GM19023 (cell line): ENCODE results near the gene RPS6KA1.
"Not testable (repeated sequence)": the region's sequence is repeated elsewhere in the genome, so short reads cannot be mapped to it uniquely, and the experiment has no call there.

Experiments
- ATAC-seq: cut with Tn5 transposase; IDR thresholded peaks from one replicate; pipeline ENCODE4 v1.9.1; 2021; ENCODE audit warnings: mild to moderate bottlenecking, moderate library complexity; ENCODE audit not compliant: unreplicated experiment

Gene RPS6KA1

DNA sequence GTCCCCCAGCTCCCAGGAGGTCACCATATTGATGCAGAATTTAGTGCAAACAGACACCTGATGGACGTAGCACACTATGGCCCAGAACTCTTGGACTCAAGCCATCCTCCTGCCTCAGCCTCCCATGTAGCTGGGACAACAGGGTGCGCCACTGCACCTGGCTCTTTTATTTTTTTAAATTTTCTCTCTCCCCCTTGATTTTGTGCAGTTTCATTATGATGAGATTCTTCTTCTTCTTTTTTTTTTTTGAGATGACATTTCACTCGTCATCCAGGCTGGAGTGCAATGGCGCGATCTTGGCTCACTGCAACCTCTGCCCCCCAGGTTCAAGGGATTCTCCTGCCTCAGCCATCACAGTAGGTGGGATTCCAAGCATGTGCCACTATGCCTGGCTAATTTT lies 63.8 kb downstream of the RPS6KA1 start:
- ATAC-seq, result no peak

DNA sequence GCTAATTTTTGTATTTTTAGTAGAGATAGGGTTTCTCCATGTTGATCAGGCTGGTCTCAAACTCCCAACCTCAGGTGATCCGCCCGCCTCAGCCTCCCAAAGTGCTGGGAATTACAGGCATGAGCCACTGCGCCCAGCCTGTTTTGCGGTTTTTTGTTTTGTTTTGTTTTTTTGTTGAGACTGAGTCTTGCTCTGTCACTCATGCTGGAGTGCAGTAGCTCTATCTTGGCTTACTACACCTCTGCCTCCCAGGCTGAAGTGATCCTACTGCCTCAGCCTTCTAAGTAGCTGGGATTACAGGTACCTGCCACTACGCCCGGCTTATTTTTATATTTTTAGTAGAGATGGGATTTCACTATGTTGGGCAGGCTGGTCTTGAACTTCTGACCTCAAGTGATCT lies 65.0 kb downstream of the RPS6KA1 start:
- not testable (repeated sequence) for ATAC-seq

DNA sequence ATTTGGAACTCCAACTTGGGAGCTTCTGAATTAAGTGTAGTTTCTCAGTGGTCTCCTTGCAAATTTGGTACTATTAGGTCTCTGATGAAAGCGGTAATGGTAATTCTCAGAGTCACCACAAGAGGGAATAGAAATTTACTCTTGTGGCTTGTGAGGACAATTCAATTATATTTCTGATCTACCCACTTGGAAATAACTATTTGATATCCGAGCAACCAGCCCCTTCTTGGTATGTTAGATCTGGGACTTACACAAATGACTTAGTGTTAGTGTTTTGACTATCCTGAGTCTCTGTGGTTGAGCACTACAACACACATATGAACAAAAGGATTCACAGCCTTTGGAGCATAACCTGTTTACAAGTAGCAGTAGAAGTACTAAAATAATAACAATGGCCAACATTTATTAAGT lies 68.1 kb downstream of the RPS6KA1 start:
- no peak for ATAC-seq

DNA sequence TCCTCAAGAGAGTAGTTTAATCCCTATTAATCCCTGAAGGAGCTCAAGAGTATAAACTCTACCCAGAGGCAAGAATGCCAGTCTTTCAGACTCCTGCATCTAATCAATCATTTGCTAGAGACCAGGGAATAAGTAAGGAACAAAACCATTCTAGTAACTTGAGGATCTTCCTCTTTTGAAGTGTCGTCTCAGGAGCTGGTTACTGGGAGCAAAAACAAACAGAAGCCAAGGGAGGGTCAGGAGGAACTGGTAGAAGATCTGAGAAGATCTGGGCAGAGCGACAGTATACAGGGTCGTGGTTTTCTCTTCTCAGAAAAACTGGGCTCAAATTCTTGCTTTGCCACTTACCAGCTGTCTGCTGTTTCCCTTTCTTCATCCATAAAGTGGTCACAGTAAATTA lies 69.3 kb downstream of the RPS6KA1 start:
- no peak for ATAC-seq

DNA sequence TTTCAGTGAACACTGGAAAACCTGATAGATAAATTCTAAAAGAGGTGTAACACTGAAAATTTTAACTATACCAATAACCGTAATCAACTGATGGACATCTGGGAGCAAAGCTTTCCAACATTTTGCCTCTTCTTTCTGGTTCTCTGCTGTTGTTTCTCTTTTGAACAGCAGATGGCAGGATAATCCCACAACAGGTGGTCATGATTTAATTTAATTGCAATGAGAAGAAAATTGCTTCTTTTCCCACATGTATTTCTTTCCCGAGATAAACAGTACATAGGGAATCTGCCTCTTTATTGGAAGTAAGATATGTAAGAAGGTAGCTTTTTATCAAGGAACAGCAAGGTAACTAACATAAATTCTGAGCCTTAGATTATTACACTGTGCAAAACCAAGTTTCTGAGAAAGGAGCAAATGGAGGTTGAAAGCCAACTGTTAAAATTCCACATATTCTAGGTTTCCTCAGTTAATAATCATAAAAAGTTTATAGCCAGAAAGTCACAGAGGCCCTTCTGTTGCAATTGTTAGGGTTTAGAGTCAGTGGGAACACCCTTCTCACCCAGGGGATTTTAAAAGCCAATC lies 72.9 kb downstream of the RPS6KA1 start:
- no peak for ATAC-seq

DNA sequence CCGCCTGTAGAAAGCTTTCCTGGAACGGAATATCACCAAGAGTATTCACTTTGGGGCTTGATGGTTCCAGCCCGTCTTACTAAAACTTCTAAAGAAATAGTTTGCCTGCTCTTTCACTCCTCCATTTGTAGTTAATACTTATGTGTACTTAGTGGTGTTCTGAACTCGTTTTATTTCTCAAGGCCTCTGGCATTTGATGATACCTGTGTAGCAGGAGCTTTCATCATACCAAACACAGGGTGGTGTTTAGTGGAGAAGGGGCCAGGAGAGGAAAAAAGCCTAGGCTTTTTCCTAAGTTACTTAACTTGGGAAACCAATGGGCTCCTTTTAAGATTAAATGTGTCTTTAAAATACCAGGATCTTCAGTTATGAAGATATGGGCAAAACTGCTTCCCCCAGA lies 74.3 kb downstream of the RPS6KA1 start:
- no peak for ATAC-seq

DNA sequence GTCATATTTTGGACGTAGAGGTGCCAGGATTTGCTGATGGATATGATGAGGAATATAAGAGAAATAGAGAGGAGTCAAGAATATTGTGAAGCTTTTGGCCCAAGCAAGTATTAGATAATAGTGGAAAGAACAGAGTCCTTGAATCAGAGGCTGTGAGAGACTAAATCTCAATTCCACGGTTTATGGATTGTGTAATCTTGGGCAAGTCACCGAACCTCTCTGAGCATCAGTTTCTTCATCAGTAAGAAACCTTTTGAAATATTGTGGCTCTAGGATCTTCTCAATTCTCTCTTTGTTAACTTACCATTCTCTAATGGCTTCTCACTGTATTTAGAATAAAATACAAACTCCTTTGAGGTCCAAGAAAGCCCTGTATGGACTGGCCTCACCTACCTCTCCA lies 77.6 kb downstream of the RPS6KA1 start:
- no peak for ATAC-seq

DNA sequence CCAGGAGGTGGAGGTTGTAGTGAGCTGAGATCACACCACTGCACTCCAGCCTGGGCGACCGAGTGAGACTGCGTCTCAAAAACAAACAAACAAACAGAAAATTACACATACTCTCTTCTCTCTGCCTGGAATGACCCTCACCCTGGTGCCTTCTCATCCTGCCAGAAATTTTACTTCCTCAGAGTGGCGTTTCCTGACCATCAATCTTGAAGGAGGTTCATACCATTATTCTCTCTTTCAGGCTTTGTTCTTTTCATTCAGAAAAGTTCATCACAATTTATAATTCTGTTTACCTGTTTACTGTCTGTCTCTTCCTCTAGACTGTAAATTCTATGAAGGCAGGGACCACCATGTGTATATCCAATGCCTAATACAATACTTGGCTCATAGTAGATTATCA lies 79.3 kb downstream of the RPS6KA1 start:
- no peak for ATAC-seq

DNA sequence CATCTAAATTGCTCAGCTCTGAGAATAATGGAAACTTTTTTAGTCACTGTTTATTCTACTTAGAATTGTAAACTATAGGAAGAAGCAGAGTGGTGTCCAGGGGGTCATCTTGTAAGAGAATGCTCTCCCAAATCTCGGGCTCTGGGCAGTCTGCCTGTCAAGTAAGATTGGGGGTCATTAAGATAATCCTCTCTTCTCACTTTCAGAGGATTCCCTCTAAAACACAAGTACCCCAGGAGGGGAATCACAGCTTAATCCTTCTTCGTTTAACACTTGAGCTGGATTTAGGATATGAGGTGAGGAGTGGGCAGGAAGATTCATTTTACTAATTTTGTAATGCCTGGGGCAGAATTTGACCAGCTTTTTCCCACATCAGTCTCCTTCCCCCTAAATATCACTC lies 81.2 kb downstream of the RPS6KA1 start:
- no peak for ATAC-seq

DNA sequence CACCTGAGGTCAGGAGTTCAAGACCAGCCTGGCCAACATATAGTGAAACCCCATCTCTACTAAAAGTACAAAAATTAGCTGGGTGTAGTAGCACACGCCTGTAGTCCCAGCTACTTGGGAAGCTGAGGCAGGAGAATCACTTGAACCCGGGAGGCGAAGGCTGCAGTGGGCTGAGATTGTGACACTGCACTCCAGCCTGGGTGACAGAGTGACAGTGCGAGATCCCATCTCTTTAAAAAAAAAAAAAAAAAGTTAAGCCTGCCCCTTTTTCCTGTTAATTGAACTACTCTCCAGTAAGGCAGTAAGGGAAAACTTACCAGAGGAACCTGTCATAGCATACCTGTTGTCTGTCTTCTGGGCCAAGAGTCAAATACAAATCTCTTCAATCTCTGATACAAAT lies 83.1 kb downstream of the RPS6KA1 start:
- not testable (repeated sequence) for ATAC-seq

DNA sequence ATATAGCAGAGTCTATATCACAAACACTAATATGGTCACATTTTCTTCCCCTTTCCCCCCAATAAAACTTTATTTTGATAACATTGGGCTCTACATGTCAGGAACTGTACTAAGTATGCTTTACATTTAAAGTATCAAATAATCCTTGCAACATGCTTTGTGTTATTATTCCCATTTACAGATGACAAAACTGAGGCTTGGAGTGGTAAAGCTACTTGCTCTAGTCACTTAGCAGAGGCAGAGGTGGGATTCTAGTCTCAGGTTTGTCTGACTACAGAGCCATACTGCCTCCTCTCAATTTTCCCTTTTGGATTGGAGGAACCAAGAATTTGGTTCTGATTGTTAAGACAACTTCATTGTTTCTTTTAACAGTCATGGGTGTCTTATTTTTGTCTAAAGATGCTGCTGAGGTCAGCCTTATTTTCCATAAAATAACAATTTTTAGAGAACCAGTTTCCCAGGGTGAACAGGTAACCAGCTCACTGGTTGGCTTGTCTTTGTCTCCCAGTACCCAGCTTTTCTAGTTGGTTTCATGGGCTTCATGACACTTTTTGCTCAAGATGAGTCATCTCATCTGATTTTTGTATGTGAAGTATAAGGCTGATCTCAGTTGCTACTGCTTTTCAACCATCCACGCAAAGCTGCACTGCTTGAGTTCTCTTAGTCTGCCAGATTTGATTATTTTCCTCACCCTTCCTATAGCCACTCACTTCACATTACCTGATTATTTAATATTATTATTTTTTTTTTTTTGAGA lies 85.3 kb downstream of the RPS6KA1 start:
- no peak for ATAC-seq

DNA sequence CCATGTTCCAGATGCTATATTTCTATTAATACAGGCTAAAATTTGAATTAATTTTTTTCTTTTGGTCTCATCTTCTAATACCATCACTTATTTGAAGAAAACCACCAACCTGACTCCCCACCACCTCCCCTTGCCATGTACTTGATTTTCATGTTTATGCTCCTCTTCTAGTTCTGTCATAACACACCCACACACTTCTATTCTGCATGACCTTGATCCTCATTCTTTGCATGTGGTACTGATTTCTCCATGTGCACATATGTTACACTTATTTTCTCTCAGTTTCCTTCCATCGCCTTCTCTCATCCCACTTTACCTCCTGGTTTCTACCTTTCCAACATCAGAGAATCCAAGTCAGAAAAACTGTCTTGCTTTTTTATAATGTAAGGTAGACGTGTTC lies 87.3 kb downstream of the RPS6KA1 start:
- no peak for ATAC-seq

DNA sequence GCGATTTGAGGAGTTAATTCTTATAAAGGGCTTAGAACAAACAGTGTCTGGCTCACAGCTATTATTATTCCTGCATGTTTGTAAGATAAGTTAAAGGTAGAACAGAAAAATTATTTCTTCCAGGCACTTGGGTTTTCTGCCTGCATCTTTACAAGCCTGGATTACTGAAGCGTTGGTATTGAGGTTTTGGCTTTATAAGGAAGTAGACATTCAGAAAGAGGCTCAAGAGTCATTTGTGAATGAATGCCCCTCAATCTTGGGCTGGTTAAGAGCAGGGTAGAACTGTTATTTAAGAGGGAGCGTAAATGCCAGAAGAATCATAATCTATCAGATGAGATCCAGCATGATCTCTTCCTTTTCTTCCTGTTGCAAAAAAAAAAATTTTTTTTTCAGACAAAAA lies 89.0 kb downstream of the RPS6KA1 start:
- ATAC-seq, result no peak
